GM12865 (cell line): ENCODE data around the gene WDR11.

Experiments
- DNase-seq: peaks from one replicate; pipeline ENCODE4 v3.0.0; 2010; ENCODE audit warnings: low read depth
- H3K4me3 ChIP-seq: 2 replicates; pipeline ENCODE4 v1.5.1; 2011; ENCODE audit warnings: mild to moderate bottlenecking, low read depth, low read length, control low read depth
- CTCF ChIP-seq: IDR thresholded peaks from 2 replicates; pipeline ENCODE4 v1.5.1; 2011; ENCODE audit warnings: low read length, control low read depth, low read depth, inconsistent platforms; ENCODE audit not compliant: insufficient read depth; ENCODE audit errors: missing control alignments

Gene WDR11

GRCh38 chr10:120929166-120929565 lies 78.0 kb downstream of the WDR11 start:
- TF ChIP-seq CTCF, result no peak

GRCh38 chr10:120931423-120931822 lies 80.3 kb downstream of the WDR11 start:
- no peak overlapping the region for H3K4me3 ChIP-seq
- no peak for TF ChIP-seq CTCF
- no peak for DNase-seq

More at GRCh38 chr10:120929166-120929565, 78.0 kb downstream of the WDR11 start:
- no peak overlapping the region for H3K4me3 ChIP-seq
- DNase-seq, result no peak

- no peak overlapping the region for H3K4me3 ChIP-seq
- TF ChIP-seq CTCF, result no peak
- DNase-seq, result no peak
Observed at GRCh38 chr10:120931999-120932398, 80.8 kb downstream of the WDR11 start.

- DNase-seq, result no peak
- H3K4me3 ChIP-seq, result no peak overlapping the region
- no peak for TF ChIP-seq CTCF
Observed at GRCh38 chr10:120938822-120939221, 87.7 kb downstream of the WDR11 start.

GRCh38 chr10:120940299-120940900 lies 89.2 kb downstream of the WDR11 start:
- H3K4me3 ChIP-seq, result no peak overlapping the region
- TF ChIP-seq CTCF, result no peak
- DNase-seq, result no peak

- no peak for DNase-seq
- H3K4me3 ChIP-seq, result no peak overlapping the region
- no peak for TF ChIP-seq CTCF
Observed at GRCh38 chr10:120941501-120941900, 90.3 kb downstream of the WDR11 start.

- peak; percentile 92 for TF ChIP-seq CTCF
- no peak overlapping the region for H3K4me3 ChIP-seq
- peak; percentile 78 for DNase-seq
Observed at GRCh38 chr10:120942806-120943413, 91.7 kb downstream of the WDR11 start.
